Hematopoietic multipotent progenitor cell treated with erythropoietin and hydrocortisone succinate and interleukin-3 and kit ligand, for 4 days (in vitro differentiated cells): ENCODE results near the gene LRRN2.

Source experiments
- DNase-seq: peaks from one replicate; pipeline ENCODE4 v3.0.0-alpha.2; 2015

LRRN2 gene

DNA sequence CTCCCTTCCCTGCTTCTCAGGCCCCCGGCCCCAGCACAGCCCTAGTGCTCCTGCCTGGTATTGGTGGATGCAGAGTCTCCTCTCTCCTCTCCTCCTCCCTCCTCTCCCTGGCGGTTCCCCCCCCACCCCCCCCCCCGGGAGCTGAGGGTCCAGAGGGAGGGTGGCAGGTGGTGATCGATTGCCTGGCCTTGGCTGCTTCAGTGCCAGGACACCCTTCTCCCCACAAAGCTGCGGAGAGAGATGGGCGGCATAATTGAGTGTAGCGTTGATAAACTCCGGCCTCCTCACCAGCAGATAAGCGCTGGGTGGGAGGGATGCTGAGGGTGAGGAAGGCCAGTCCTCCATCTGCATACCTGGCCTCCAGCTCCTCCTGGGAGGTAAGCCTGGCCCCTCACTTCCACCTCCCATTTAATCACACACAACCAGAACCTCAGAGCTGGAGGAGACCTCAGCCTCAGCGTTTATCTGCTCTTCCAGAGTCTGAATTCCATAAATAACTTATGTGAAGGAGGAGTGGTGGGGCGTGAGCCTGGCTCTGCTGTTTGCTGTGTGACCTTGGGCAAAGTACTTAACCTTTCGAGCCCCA, 60.8 kb downstream of the LRRN2 start:
- DNase-seq: no peak

DNA sequence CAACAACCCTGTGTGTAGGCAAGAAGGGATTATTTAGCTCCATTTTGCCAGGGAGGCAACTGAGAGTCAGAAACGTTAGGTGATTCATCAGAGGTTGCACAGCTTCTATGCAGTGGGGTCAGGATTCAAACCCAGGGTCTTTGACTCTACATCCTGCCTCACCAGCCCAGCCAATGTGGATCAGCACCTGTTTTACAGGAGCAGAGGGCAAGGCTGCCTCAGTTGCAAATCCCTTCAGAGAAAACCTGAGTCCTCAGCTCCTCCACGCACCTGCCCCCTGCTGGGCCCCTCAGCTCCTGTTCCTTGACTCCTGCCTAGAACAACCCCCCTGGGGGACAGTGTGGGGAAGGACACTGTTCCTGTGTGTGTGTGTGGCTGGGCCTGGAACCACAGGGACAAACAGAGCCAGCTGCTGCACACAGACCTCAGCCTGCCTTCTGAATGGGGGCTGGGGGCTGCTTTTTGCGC, 61.6 kb downstream of the LRRN2 start:
- DNase-seq: peak; percentile 67

DNA sequence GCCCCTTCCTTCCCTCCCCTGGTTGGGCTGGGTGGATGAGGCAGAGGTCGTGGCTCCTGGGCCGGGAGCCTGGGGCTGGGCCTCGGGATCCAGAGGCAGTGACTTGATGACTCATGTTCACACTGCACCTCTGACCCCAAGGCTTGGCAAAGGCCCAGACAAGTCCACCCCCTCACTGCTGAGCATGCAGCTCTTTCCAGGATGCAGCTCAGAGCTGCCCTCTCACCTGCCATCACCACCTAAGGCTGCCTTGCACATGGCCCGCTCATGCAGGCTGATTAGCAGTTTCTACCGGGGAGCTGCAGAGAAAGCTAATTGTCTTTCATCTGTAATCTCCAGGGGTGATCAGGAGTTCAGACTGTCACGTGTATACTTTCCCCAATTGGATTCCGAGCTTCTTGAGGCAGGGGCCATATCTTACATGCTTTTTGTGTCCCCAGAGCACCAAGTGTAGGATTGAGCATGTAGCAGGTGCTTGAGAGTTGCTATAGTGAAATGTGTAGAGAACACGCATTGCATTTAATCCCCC, 62.1 kb downstream of the LRRN2 start:
- peak; percentile 10 for DNase-seq

DNA sequence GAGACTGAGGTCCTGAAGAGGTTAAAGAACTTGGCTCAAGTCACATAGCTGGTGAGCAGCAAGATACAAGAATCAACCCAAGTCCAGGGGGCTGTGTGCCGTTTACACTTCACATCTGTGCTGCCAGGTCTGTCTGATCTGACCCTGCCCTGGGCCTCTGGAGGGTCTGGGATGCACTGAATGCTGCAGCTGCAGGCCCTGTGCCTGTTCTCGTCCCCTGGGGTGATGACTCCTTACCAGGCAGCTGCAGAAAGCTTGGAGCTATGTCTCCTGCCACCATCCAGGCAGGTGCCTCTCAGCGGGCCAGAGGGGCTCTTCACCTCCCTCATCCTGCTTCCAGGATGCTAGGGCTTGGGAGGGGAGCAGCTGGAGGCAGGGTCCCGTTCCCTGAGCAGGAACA, 63.5 kb downstream of the LRRN2 start:
- DNase-seq: no peak

- no peak for DNase-seq
Observed at GRCh38 chr1:204621396-204621795, 64.1 kb downstream of the LRRN2 start.

DNA sequence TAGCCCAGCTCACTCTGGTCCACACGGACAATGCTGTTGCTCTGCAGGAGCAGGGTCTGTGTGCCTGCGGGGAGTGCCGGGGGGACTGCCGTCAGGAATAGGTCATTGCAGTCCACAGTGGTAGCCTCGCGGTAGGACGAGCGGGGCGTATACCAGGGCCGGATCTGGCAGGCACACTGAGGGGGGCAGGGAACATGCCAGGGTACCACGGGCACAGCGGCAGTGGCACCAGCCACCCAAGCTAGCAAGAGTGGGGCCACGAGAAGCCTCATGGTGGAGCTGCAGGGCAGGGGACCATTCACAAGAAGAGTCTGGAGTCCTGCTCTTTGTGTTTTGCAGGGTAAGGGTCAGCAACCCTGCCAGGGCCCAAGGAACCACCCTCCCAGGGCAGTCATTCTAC, 65.8 kb downstream of the LRRN2 start:
- peak; percentile 27 for DNase-seq

DNA sequence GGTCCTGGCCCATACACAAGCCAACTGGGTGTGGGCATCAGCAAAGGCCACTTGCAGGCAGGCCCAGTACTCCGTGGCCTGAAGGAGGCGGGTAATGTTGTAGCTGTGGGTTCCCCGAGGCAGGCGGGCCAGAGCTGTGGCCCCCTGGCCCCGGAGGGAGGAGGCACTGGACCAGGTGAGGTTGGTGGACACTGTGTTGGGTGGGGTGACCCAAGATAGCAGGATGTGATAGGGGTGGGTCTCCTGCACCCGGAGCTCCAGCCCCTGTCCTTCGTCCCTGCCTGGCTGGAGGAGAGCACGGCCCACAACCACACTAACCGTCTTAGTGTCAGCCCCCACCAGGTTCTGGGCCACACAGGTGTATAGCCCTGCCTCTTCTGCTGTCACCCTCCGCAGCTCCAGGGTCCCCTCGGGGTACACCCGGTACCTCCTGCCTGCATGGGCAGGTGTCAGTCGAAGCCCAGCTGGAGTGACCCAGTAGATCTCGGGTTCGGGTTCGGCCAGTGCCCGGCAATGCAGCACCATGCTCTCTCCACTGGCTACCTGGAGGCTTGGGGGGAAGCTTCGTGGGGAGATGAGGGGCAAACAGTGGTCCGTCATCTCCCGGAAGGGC, 67.3 kb downstream of the LRRN2 start:
- DNase-seq: no peak

GRCh38 chr1:204617256-204618147, 68.0 kb downstream of the LRRN2 start:
- DNase-seq: no peak

DNA sequence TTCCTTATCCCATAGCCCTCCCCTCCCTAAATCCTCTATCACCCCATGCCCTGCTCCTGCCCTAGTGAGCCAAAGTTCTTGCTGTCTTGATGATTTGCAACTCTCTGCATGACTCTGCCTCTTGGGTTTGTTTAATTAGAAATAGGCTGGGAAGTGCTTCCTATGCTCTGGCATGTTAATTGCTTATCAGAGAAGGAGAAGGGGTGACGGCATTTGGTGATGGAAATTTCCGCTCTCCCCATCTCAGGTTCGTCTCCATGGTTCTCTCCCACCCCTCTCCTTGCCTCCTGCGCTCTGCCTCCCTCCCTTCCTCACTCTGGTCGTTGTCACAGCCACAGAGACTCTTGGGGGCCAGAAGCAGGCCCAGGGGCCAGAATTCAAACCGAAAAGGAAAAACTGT, 68.9 kb downstream of the LRRN2 start:
- no peak for DNase-seq

GRCh38 chr1:204615881-204616280, 69.7 kb downstream of the LRRN2 start:
- DNase-seq: no peak

DNA sequence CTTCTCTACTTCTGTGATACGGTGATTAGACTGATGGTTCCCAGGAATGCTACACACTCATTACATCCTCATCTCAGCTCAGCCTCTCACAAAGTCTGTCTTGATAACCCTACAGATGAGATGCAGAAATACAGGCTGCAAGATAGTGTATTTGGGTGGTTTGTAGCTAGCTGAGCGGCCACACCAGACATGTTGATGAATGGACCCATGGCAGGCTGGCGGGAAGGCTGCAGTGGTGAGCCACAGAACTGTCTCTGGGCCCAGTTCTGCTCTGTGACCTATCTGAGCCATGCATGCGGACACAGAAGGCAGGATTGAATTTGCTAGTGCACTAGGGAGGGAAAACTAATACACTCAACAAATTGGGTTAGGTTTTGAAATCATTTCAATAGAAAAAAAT, 71.9 kb downstream of the LRRN2 start:
- no peak for DNase-seq

GRCh38 chr1:204612326-204612725, 73.2 kb downstream of the LRRN2 start:
- DNase-seq: no peak

DNA sequence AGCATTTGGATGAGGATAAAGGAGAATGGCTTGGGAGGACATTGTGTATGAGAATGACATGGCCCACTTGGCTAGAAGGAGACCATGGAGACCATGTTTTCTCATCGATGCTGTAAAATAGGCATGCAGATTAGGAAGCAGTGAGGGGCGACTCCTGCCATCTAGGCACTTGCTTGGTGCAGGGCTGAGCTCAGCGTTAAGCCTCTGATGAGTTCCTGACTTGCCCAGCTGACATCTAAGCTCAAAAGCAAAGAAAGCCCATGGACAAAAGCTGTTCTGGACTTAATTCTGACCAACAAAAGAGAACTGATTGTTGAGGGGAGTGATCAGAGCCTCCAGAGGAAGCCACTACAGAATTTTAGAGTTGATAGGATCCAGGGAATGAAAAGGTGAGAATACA, 74.5 kb downstream of the LRRN2 start:
- DNase-seq: no peak

DNA sequence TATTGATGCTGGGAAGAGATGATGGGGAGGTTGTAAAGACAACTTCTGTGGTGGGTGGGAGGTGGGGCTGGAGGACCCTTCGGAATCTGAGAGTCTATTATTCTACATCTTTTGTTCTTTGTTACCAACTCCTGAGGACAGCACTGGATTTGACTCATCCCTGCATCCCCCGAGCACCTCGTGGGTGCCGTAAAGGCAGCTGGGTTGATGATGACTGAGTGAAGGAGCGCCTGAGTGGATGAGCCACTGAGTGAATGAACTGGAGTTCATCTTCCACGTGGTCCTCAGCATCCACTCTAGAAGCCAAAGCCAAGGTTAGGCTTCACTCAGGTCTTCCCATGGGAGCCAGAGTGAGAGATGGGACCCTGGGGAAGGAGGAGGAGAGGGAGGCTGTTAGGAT, 77.6 kb downstream of the LRRN2 start:
- DNase-seq: no peak

DNA sequence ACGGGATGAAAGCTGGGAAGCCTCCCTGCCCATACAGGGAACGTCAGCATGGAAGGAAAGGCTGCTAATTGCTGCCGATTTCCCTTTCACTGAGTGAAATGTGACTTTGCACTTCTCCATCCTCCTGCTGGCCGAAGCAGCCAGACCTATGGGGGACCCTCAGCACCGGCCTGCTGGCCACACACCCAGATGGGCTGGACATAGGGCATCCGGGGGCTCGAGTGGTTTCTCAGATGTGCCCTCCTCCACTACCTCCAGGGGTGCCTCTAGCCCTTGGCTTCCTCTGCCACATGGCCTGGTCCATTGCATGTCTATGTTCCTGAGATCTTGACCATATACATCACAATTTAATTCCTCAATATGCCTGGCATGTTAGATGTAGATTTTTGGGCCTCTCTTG, 79.7 kb downstream of the LRRN2 start:
- DNase-seq: no peak

DNA sequence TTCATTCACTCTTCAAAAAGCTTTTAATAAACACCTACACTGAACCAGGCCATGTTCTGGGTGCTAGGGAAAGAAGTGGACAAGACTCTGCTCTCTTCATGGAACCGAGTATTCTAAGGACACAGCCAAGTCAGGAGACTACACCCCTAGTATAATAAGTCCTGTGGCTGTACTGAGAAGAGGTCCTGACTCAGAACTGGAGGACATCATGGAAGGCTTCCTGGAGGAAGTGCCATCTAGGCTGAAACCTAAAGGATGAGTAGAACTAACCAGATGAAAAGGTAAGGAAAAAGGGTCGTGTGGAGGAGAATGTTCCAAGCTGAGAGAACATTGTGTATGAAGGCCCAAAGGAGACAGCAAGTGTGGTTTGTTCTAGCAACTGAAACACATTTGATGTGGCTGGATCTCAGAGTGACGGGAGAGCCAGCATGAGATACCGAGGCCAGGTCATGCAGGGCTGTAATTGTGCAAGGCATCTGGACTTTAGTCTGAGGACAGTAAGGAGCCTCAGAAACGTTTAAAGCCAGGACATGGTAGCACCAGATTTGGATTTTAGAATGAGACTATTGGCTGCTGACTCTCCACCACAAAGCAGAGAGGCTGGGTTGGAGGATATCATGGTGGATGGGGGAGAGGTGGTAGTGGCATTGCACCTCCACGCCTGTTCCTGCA, 82.5 kb downstream of the LRRN2 start:
- DNase-seq: no peak

DNA sequence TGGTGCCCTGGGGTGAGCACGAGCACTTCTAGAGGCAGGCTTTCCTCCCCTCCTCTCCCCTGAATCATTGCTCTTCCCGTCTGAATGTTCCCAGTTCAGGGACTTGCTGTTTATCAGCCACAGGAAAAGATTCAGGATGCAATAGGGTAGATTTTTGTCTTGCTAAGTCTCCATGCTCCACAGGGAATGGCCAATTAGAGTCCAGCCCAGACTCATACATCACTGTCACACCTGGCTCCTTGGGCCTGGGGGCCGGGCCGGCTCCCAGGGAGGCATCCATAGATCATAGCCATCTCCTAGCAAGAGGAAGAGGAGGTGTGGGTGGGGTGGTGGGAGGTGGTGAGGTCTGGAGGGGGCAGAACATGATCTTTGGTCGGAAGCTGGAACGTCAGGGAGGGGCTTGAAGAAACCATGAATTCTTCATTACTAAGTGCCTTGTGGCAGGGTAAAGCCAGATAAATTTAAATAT, 83.4 kb downstream of the LRRN2 start:
- DNase-seq: no peak

- DNase-seq: no peak
Observed at GRCh38 chr1:204600968-204601367, 84.6 kb downstream of the LRRN2 start.

GRCh38 chr1:204600203-204600602, 85.3 kb downstream of the LRRN2 start:
- no peak for DNase-seq

- no peak for DNase-seq
Observed at GRCh38 chr1:204599596-204599995, 85.9 kb downstream of the LRRN2 start.

GRCh38 chr1:204599098-204599497, 86.4 kb downstream of the LRRN2 start:
- DNase-seq: no peak

- DNase-seq: peak; percentile 90
Observed at GRCh38 chr1:204598319-204598969, 87.1 kb downstream of the LRRN2 start.
